ENCODE data around the gene TRAPPC3.

GRCh38 chr1:36172983-36173382, 23.7 kb upstream of the TRAPPC3 start:
- TF ChIP-seq CTCF (conservative IDR thresholded peaks at IDR 0.05; ENCODE audit: low read length) (no peak), EZH2phosphoT487 (IDR thresholded peaks at IDR 0.05; ENCODE audit: borderline replicate concordance) (no peak)

Data from Loucy (cell line).